ENCODE results near the gene SYNE4. TPM values are rescaled to one million over a fixed set of nuclear protein-coding genes. Genes with fewer than 3 reads are reported as not detected.

Gene SYNE4
- total and polyA plus RNA-seq, 2 of the 4 experiments (the other 2 are of a cell fraction), result 0.27 TPM; not detected in 1

DNA sequence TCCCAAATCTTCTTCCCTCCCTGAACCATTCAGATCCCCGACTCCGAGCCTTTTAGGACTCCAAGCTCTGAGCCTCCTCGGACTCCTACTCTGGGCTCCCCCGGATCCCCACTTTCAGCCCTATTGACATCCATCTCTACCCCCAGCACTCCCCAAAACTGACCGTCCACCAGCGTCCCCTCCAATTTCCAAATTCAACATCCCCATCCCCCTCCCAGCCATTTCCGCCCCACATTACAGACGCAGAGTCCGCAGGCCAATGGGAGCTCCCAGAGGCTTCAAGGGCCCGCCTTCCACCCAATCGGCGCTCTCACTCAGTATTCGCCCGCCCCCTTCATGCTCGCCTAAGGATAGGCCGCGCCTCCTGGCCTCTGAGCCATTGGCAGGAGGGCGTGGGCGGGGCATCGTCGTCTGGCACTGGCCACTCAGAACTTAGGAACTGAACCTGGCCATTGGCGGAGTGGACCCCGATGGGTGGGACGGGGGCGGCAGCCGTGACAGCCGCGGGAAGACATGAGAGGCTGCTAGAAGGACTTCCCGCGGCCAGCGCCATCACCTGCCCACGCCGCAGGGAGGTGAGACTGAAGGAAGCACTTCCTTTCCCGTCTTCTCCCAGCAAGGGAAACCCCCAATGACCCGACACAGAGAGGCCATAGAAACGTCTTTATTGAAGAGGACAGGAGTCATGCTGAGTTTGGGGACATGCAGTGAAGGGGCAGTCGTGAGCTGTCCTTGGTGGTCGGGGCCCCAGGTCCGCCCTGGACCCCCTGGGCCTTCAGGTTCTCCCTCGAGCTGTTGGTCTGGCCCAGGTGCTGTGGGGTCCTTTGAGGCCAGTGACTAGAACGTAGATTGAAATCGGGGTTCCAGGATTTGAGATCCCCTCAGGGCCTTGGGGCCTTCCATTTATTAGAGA, 5.7 kb upstream of the SYNE4 start, which contains the start of gene ALKBH6:
ALKBH6 (minus strand) TSS at position 202 of the 913 bp plus-strand sequence. CDS start 816 bp downstream, outside the sequence.
- peak within 1 kb of the TSS; percentile 73 for H3K27ac ChIP-seq (ENCODE audit: insufficient read depth, low read length)
- peak within 1 kb of the TSS; percentile 56 for H2AK5ac ChIP-seq (ENCODE audit: low read depth, low read length)
- peak within 1 kb of the TSS; percentile 21 to 96 for H4K8ac ChIP-seq (ENCODE audit: low read depth in 2 of 2, low read length in 2 of 2)
- no peaks in the 10 kb centered on the region for H4K20me1 ChIP-seq (ENCODE audit: insufficient read depth, low read length)
- H2BK5ac ChIP-seq (ENCODE audit: low read depth, low read length, poor library complexity, severe bottlenecking), result peak within 1 kb of the TSS; percentile 47
- H4K91ac ChIP-seq (ENCODE audit: insufficient read depth, low read depth, low read length), result 0 out of 2 replicates have a peak within 1 kb of the TSS, but pooled peaks have one; percentile 13
- peak within 1 kb of the TSS; percentile 84 for H3K9ac ChIP-seq (ENCODE audit: low read depth, low read length)
- H3K14ac ChIP-seq (replicated peaks; ENCODE audit: low read depth, low read length), result peak within 1 kb of the TSS; percentile 30
- no peak within 1 kb of the TSS for H2BK120ac ChIP-seq (ENCODE audit: low read depth, low read length)
- peak within 1 kb of the TSS; percentile 53 for H3K4ac ChIP-seq (ENCODE audit: low read depth, low read length)
- H3K18ac ChIP-seq (ENCODE audit: low read depth, low read length), result no peak within 1 kb of the TSS
- peaks cover 7 to 14% of the 10 kb centered on the region in 2 experiments; a peak in 3 of 4 replicates for H3K79me1 ChIP-seq (ENCODE audit: low read depth in 1 of 2, low read length in 2 of 2)
- peak within 1 kb of the TSS; percentile 97 for H2AFZ ChIP-seq (replicated peaks; ENCODE audit: low read length, poor library complexity)
- H3K27me3 ChIP-seq (ENCODE audit: control insufficient read depth, insufficient read depth, low read length), result no peaks in the 10 kb centered on the region
- intact Hi-C loops (cut with micrococcal nuclease), result loop anchor here (1.0 kb wide), 1 partner anchor 40 kb away; the partner anchor contains the start of genes THAP8 and WDR62
- no peak within 1 kb of the TSS for H2BK20ac ChIP-seq (ENCODE audit: low read depth, low read length)
- H3K4me2 ChIP-seq (ENCODE audit: low read depth, low read length), result peak within 1 kb of the TSS; percentile 98
- no TSS peak for BruUV-seq (replicated peaks)
- H3K23ac ChIP-seq (ENCODE audit: low read depth, low read length), result peak within 1 kb of the TSS; percentile 39; the same call in 1 of the 2 replicates
- in situ Hi-C loops (cut with MboI; ENCODE audit: low sequenced_read_pairs), result no loop called here
- dilution Hi-C loops (cut with HindIII; ENCODE audit: low sequenced_read_pairs, unreplicated experiment), result no loop called here
- H2AK9ac ChIP-seq (replicated peaks; ENCODE audit: low read depth, low read length, poor library complexity), result peak within 1 kb of the TSS; percentile 84
- H3K56ac ChIP-seq (ENCODE audit: extremely low read depth, insufficient read depth, low read length), result peak within 1 kb of the TSS; percentile 92; the same call in 1 of the 2 replicates
- 0% methylated on average over 13 of the region's 42 CpGs; no CpG with 5 or more reads in 1 of the 2 experiments for WGBS, 2 experiments (ENCODE audit: extremely low coverage in 2 of 2, insufficient read length in 1 of 2)
- H4K5ac ChIP-seq (ENCODE audit: low read depth, low read length), result peak within 1 kb of the TSS; percentile 65; the same call in 1 of the 2 replicates
- DNase-seq, result peak; percentile 97
- H3K9me1 ChIP-seq (ENCODE audit: insufficient read depth, low read length), result peaks cover 6% of the 10 kb centered on the region
- peaks cover 28% of the 10 kb centered on the region for H3K36me3 ChIP-seq (ENCODE audit: control insufficient read depth, insufficient read depth, low read length)
- no peaks in the 10 kb centered on the region for H3K9me3 ChIP-seq (ENCODE audit: control insufficient read depth, insufficient read depth, low read length)
- H3K4me1 ChIP-seq (ENCODE audit: control insufficient read depth, insufficient read depth, low read length), result peaks cover 7% of the 10 kb centered on the region; the same call in 1 of the 2 replicates
- peak within 1 kb of the TSS; percentile 88 for H3K4me3 ChIP-seq (ENCODE audit: insufficient read depth, low read depth, low read length)
- no peak within 1 kb of the TSS for H2BK15ac ChIP-seq (ENCODE audit: low read depth, low read length)
- POLR2A ChIA-PET (ENCODE audit: unreplicated experiment), result no interaction called here
- ATAC-seq (ENCODE audit: low read depth), result peak; percentile 98
- TF ChIP-seq FOS (IDR thresholded peaks at IDR 0.05; ENCODE audit: low read depth, low read length) (peak; percentile 40; the same call in 1 of the 2 replicates), MXI1 (IDR thresholded peaks at IDR 0.05; ENCODE audit: borderline replicate concordance, low read depth, low read length) (peak; percentile 81), MAZ (IDR thresholded peaks at IDR 0.05; ENCODE audit: borderline replicate concordance, low read depth, low read length) (peak; percentile 36; the same call in 1 of the 2 replicates), POLR2A (IDR thresholded peaks at IDR 0.05; ENCODE audit: low read depth, low read length) (peak; percentile 53; the same call in 1 of the 2 replicates), SMC3 (IDR thresholded peaks at IDR 0.05; ENCODE audit: low read depth, low read length) (no peak)
- CTCF ChIA-PET, result no interaction called here
